Ovary (tissue), 3 donors: Measurements from ENCODE around the gene MEIS1.

Experiments used
- CTCF ChIP-seq, 3 donors: fragments of 450-650 bp in 2 of 3; fragments of 200-600 bp in 1 of 3; IDR thresholded peaks; one replicate each; pipeline versions ENCODE4 v1.5.1 to v1.8.0; 2016 to 2022; ENCODE audit warnings: antibody characterized with exemption in 3 of 3, mild to moderate bottlenecking in 1 of 3
- EP300 ChIP-seq: sonication (generic); formaldehyde crosslinking; IDR thresholded peaks from one replicate; pipeline ENCODE4 v1.6.1; 2017; ENCODE audit warnings: antibody characterized with exemption
- donor health status: DM: no; HTN: no; CAD: no.

GRCh38 chr2:66512626-66513025 lies 77.7 kb downstream of the MEIS1 start:
- TF ChIP-seq EP300 (no peak), CTCF (IDR thresholded peaks at IDR 0.05) (no peak)
